Trophoblast cell (in vitro differentiated cells and primary cell): Measurements from ENCODE around the gene PANK1.

Experiments
- DNase-seq, 2 donors: peaks; one replicate each; pipeline ENCODE4 v3.0.0-alpha.2; 2016
- H2AFZ ChIP-seq: 2 replicates; pipeline ENCODE4 v1.6.1; 2013; ENCODE audit warnings: low read length, moderate library complexity, mild to moderate bottlenecking; ENCODE audit not compliant: insufficient read depth, poor library complexity
- H2AK5ac ChIP-seq: 2 replicates; pipeline ENCODE4 v1.6.1; 2013; ENCODE audit warnings: mild to moderate bottlenecking, low read length
- H2BK120ac ChIP-seq: 2 replicates; pipeline ENCODE4 v1.6.1; 2013; ENCODE audit warnings: low read length, mild to moderate bottlenecking, moderate library complexity; ENCODE audit not compliant: insufficient read depth, poor library complexity
- H2BK12ac ChIP-seq: 2 replicates; pipeline ENCODE4 v1.6.1; 2013; ENCODE audit warnings: mild to moderate bottlenecking, low read length, moderate library complexity
- H2BK5ac ChIP-seq: 2 replicates; pipeline ENCODE4 v1.6.1; 2013; ENCODE audit warnings: low read length, low read depth, moderate library complexity, mild to moderate bottlenecking; ENCODE audit not compliant: poor library complexity
- H3K14ac ChIP-seq: 2 replicates; pipeline ENCODE4 v1.6.1; 2013; ENCODE audit warnings: mild to moderate bottlenecking, low read length
- H3K18ac ChIP-seq: 2 replicates; pipeline ENCODE4 v1.6.1; 2013; ENCODE audit warnings: mild to moderate bottlenecking, low read length
- H3K23ac ChIP-seq: 2 replicates; pipeline ENCODE4 v1.6.1; 2013; ENCODE audit warnings: low read length
- H3K27ac ChIP-seq: 2 replicates; pipeline ENCODE4 v1.5.1; 2013; ENCODE audit warnings: low read depth, mild to moderate bottlenecking, inconsistent platforms, low read length, moderate library complexity
- H3K27me3 ChIP-seq: 2 replicates; pipeline ENCODE4 v1.6.1; 2013; ENCODE audit warnings: inconsistent platforms, mild to moderate bottlenecking, low read length, moderate library complexity; ENCODE audit not compliant: insufficient read depth
- H3K36me3 ChIP-seq, 2 experiments: 1 replicate in 1 of 2; 2 replicates in 1 of 2; pipeline ENCODE4 v1.6.1; 2013; ENCODE audit warnings: low read length in 2 of 2, mild to moderate bottlenecking in 2 of 2, moderate library complexity in 1 of 2; ENCODE audit not compliant: insufficient read depth in 2 of 2, control insufficient read depth in 1 of 2
- H3K4ac ChIP-seq: 2 replicates; pipeline ENCODE4 v1.6.1; 2013; ENCODE audit warnings: low read depth, mild to moderate bottlenecking, low read length, moderate library complexity
- H3K4me1 ChIP-seq, 2 experiments: 1 replicate in 1 of 2; 2 replicates in 1 of 2; pipeline ENCODE4 v1.6.1; 2013; ENCODE audit warnings: low read length in 2 of 2, mild to moderate bottlenecking in 2 of 2, moderate library complexity in 1 of 2; ENCODE audit not compliant: insufficient read depth in 2 of 2, control insufficient read depth in 1 of 2
- H3K4me2 ChIP-seq: 2 replicates; pipeline ENCODE4 v1.6.1; 2013; ENCODE audit warnings: inconsistent platforms, mild to moderate bottlenecking, low read length, moderate library complexity
- H3K4me3 ChIP-seq: 2 replicates; pipeline ENCODE4 v1.5.1; 2013; ENCODE audit warnings: mild to moderate bottlenecking, low read depth, low read length, inconsistent platforms
- H3K79me1 ChIP-seq: one replicate; pipeline ENCODE4 v1.6.1; 2013; ENCODE audit warnings: low read length
- H3K79me2 ChIP-seq: 2 replicates; pipeline ENCODE4 v1.6.1; 2013; ENCODE audit warnings: low read length, mild to moderate bottlenecking; ENCODE audit not compliant: control insufficient read depth, insufficient read depth, poor library complexity
- H3K9ac ChIP-seq: 2 replicates; pipeline ENCODE4 v1.6.1; 2013; ENCODE audit warnings: mild to moderate bottlenecking, low read length
- H3K9me3 ChIP-seq: 2 replicates; pipeline ENCODE4 v1.6.1; 2013; ENCODE audit warnings: low read depth, mild to moderate bottlenecking, control low read depth, inconsistent platforms, low read length; ENCODE audit not compliant: insufficient read depth
- H4K12ac ChIP-seq: 2 replicates; pipeline ENCODE4 v1.6.1; 2013; ENCODE audit warnings: low read depth, mild to moderate bottlenecking, low read length, moderate library complexity
- H4K8ac ChIP-seq: 2 replicates; pipeline ENCODE4 v1.6.1; 2013; ENCODE audit warnings: low read depth, mild to moderate bottlenecking, low read length, moderate library complexity
- H4K91ac ChIP-seq: one replicate; pipeline ENCODE4 v1.6.1; 2013; ENCODE audit warnings: low read depth, mild to moderate bottlenecking, low read length, moderate library complexity
- WGBS: extraction: QIAGEN DNeasy Blood & Tissue Kit; methylation state at CpG from one replicate; pipeline ENCODE4 v1.1.7; 2013; ENCODE audit warnings: missing lambda C conversion rate; ENCODE audit not compliant: insufficient read length, insufficient coverage; ENCODE audit errors: extremely low coverage; 5-methylcytosine and 5-hydroxymethylcytosine counted together

PANK1 gene

DNA sequence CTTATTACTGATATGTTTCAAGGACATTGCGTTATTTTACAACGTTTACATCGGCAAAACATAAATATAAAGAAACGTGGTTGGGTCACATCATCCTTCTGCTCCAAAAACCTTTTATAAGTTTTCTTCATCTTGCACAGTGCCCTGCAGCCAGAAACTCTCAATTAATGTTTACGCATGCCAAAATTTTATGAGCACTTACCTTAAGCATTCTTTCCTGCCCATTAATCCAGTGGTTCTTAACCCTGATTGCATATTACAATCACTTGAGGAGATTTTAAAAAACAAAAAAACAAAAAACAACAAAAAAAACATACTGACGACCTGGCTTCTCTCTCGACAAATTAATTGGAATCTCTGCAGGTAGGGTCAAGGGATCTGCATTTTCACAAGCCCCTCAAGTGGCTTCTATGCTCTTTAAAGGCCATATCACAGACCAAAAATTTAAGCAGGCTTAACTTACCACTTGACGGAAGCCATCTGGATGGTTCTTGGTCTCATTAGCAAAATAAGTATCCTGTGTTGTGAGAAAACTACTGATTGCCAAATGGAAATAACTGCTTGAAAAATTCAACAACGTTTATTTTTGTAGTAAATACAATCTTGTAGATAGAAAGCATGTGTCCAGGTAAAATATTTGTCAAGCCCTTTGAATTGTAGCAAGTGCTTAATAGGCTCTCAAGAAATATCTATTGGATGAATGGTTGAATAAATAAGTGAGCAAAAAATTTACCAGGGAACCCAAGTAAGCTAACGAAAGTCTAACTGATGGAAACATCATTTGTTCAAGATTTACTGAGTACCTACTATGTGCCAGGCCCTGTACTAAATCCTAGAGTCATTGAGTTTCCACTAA, 78.7 kb downstream of the PANK1 start:
- no peaks in the 10 kb centered on the region for H3K79me2 ChIP-seq
- no CpG with 5 or more reads among the region's 10 CpGs for WGBS

DNA sequence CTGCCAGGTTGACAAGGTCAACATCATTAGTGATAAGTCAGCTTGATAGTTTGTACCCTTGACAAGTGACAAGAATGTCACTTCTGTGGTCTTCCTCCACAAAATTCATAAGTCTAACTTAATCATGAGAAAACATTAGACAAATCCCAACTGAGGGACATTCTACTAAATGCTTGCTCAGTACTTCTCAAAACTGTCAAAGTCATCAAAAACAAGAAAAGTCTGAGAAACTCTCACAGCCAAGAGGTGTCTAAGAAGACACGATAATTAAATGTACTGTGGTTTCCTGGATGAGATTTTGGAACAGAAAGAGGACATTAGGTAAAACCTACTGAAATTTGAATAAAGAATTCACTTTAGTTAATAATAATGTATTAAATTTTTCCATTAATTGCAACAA, 79.9 kb downstream of the PANK1 start:
- no peak overlapping the region for H2AK5ac ChIP-seq
- H3K14ac ChIP-seq = no peak overlapping the region
- no peak overlapping the region for H2AFZ ChIP-seq
- DNase-seq = no peak
- no peak overlapping the region for H2BK120ac ChIP-seq
- no peaks in the 10 kb centered on the region for H3K9me3 ChIP-seq
- no peak overlapping the region for H2BK12ac ChIP-seq
- H3K36me3 ChIP-seq = no peaks in the 10 kb centered on the region
- H2BK5ac ChIP-seq = no peak overlapping the region
- no peaks in the 10 kb centered on the region for H3K79me1 ChIP-seq
- no CpG with 5 or more reads among the region's 1 CpG for WGBS
- H3K4me2 ChIP-seq = no peak overlapping the region
- H4K91ac ChIP-seq = no peak overlapping the region
- H3K23ac ChIP-seq = no peak overlapping the region
- H3K79me2 ChIP-seq = no peaks in the 10 kb centered on the region
- no peak overlapping the region for H3K4ac ChIP-seq
- no peak overlapping the region for H3K18ac ChIP-seq
- H3K27ac ChIP-seq = no peak overlapping the region
- H3K4me3 ChIP-seq = no peak overlapping the region
- H3K9ac ChIP-seq = no peak overlapping the region
- H4K8ac ChIP-seq = no peak overlapping the region
- no peak overlapping the region for H4K12ac ChIP-seq
- H3K27me3 ChIP-seq = no peaks in the 10 kb centered on the region
- no peaks in the 10 kb centered on the region for H3K4me1 ChIP-seq

More for the DNA sequence above, 78.7 kb downstream of the PANK1 start:
- no peak overlapping the region for H3K18ac ChIP-seq
- H3K27me3 ChIP-seq = no peaks in the 10 kb centered on the region
- H3K4me1 ChIP-seq = no peaks in the 10 kb centered on the region
- no peak overlapping the region for H4K8ac ChIP-seq
- H3K36me3 ChIP-seq = no peaks in the 10 kb centered on the region
- no peak overlapping the region for H2AFZ ChIP-seq
- H2BK120ac ChIP-seq = no peak overlapping the region
- no peak overlapping the region for H2BK5ac ChIP-seq
- H4K12ac ChIP-seq = no peak overlapping the region
- no peak overlapping the region for H3K14ac ChIP-seq
- no peak overlapping the region for H3K23ac ChIP-seq
- H3K27ac ChIP-seq = no peak overlapping the region
- DNase-seq = no peak
- H4K91ac ChIP-seq = no peak overlapping the region
- H3K9me3 ChIP-seq = no peaks in the 10 kb centered on the region
- H2AK5ac ChIP-seq = no peak overlapping the region
- H3K79me1 ChIP-seq = no peaks in the 10 kb centered on the region
- no peak overlapping the region for H3K4me2 ChIP-seq
- H2BK12ac ChIP-seq = no peak overlapping the region
- no peak overlapping the region for H3K4me3 ChIP-seq
- H3K9ac ChIP-seq = no peak overlapping the region
- H3K4ac ChIP-seq = no peak overlapping the region

DNA sequence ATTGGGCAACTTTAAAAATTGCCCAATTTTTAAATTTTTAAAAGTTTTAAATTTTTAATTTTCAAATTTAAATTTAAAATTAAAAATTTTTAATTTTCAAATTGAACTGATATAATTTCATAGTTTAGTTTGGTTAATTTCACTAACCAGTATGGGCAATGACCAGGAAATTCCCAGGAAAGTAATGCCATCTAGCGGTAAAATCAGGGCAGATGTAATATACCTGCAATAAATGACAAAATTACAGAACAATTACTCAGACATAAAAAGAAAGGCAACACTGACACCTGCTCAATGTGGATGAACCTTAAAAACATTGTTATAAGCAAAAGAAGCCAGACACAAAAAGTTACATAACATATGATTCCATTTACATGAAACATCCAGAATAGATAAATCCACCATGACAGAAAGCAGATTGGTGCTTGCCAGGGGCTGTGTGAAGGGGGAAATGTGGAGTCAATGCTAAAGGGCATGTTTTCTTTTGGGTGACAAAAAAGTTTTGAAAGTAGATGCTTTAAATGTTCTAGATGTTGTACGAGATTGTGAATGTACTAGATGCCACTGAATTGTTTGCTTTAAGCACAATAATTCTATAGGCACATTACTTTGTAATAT, 81.1 kb downstream of the PANK1 start:
- Histone ChIP-seq H2AFZ (no peak overlapping the region), H3K4ac (no peak overlapping the region), H3K18ac (no peak overlapping the region), H3K79me2 (no peaks in the 10 kb centered on the region), H3K27me3 (no peaks in the 10 kb centered on the region), H3K36me3 (no peaks in the 10 kb centered on the region), H4K12ac (no peak overlapping the region), H4K8ac (no peak overlapping the region), H3K4me3 (no peak overlapping the region), H3K14ac (no peak overlapping the region), H3K23ac (no peak overlapping the region), H3K9ac (no peak overlapping the region), H3K9me3 (no peaks in the 10 kb centered on the region), H3K79me1 (no peaks in the 10 kb centered on the region), H3K4me1 (no peaks in the 10 kb centered on the region), H2BK120ac (no peak overlapping the region), H3K27ac (no peak overlapping the region), H4K91ac (no peak overlapping the region), H2BK12ac (no peak overlapping the region), H3K4me2 (no peak overlapping the region), H2AK5ac (no peak overlapping the region), H2BK5ac (no peak overlapping the region)
- no CpG with 5 or more reads among the region's 2 CpGs for WGBS
- peak in 1 of 2 donors; percentile 82 for DNase-seq

DNA sequence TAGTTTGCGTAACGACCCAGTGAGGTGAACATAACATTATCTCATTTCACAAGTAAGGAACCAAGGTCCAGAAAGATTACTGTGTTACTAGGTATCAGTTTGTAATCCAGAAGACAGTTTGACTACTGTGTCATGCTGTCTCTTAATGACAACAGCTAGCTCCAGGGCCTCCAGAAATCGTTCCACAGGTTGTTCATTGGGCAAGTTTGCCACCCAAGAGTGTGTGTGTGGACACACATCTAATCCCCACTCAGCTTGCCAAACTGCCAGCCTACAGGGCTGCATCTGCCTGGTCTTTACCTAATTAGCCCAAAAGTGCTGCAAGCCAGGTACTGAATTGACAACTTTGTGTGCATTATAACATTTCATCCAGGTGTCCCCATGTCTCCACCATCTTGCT, 81.7 kb downstream of the PANK1 start:
- no peak overlapping the region for H3K9ac ChIP-seq
- H3K36me3 ChIP-seq = no peaks in the 10 kb centered on the region
- no peaks in the 10 kb centered on the region for H3K79me1 ChIP-seq
- no peak overlapping the region for H3K4me3 ChIP-seq
- no CpG with 5 or more reads among the region's 3 CpGs for WGBS
- no peak overlapping the region for H3K23ac ChIP-seq
- H3K14ac ChIP-seq = no peak overlapping the region
- no peak for DNase-seq
- H4K8ac ChIP-seq = no peak overlapping the region
- no peak overlapping the region for H4K12ac ChIP-seq
- H3K9me3 ChIP-seq = no peaks in the 10 kb centered on the region
- H3K4ac ChIP-seq = no peak overlapping the region
- no peak overlapping the region for H2BK120ac ChIP-seq
- no peaks in the 10 kb centered on the region for H3K4me1 ChIP-seq
- H3K4me2 ChIP-seq = no peak overlapping the region
- no peak overlapping the region for H2AK5ac ChIP-seq
- H2BK12ac ChIP-seq = no peak overlapping the region
- no peak overlapping the region for H2BK5ac ChIP-seq
- no peak overlapping the region for H3K27ac ChIP-seq
- H3K27me3 ChIP-seq = no peaks in the 10 kb centered on the region
- no peaks in the 10 kb centered on the region for H3K79me2 ChIP-seq
- H2AFZ ChIP-seq = no peak overlapping the region
- no peak overlapping the region for H4K91ac ChIP-seq
- H3K18ac ChIP-seq = no peak overlapping the region
